Lower leg skin (tissue), 3 donors: ENCODE results near the gene ETV5.

ENCODE experiments used
- POLR2A ChIP-seq, 2 donors: fragments of 450-650 bp; IDR thresholded peaks; one replicate each; pipeline ENCODE4 v1.6.1; 2016 to 2017; ENCODE audit warnings: antibody characterized with exemption in 2 of 2, mild to moderate bottlenecking in 1 of 2, moderate library complexity in 1 of 2
- TF ChIP-seq, protein P1 (sequence below), 3 donors: fragments of 450-650 bp; IDR thresholded peaks; one replicate each; pipeline ENCODE4 v1.5.1; 2016; ENCODE audit warnings: antibody characterized with exemption in 3 of 3, mild to moderate bottlenecking in 3 of 3, moderate library complexity in 2 of 3

- TF ChIP-seq, protein P1, sequence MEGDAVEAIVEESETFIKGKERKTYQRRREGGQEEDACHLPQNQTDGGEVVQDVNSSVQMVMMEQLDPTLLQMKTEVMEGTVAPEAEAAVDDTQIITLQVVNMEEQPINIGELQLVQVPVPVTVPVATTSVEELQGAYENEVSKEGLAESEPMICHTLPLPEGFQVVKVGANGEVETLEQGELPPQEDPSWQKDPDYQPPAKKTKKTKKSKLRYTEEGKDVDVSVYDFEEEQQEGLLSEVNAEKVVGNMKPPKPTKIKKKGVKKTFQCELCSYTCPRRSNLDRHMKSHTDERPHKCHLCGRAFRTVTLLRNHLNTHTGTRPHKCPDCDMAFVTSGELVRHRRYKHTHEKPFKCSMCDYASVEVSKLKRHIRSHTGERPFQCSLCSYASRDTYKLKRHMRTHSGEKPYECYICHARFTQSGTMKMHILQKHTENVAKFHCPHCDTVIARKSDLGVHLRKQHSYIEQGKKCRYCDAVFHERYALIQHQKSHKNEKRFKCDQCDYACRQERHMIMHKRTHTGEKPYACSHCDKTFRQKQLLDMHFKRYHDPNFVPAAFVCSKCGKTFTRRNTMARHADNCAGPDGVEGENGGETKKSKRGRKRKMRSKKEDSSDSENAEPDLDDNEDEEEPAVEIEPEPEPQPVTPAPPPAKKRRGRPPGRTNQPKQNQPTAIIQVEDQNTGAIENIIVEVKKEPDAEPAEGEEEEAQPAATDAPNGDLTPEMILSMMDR (IDR thresholded peaks at IDR 0.05) = no peak
- no peak for TF ChIP-seq POLR2A (IDR thresholded peaks at IDR 0.05)
These were observed 104.7 kb downstream of the ETV5 start for GRCh38 chr3:186004209-186004608.
